OCI-LY1 (cell line): Measurements from ENCODE around the gene ZHX3.

ENCODE experiments used
- H2AFZ ChIP-seq: fragments of 200-600 bp; sonication (generic), shearing (Covaris generic); 2 replicates; pipeline ENCODE4 v1.6.0; 2014; ENCODE audit warnings: antibody characterized with exemption, mild to moderate bottlenecking, low read length
- H3F3A ChIP-seq: fragments of 200-600 bp; sonication (generic), shearing (Covaris generic); 2 replicates; pipeline ENCODE4 v1.6.0; 2014; ENCODE audit warnings: mild to moderate bottlenecking, antibody characterized with exemption, low read length, moderate library complexity; ENCODE audit not compliant: insufficient read depth
- H3K27ac ChIP-seq: fragments of 200-600 bp; sonication (generic); 2 replicates; pipeline ENCODE4 v1.5.1; 2014; ENCODE audit warnings: low read length, mixed run types, mild to moderate bottlenecking, low read depth; ENCODE audit not compliant: poor library complexity, severe bottlenecking
- H3K27me3 ChIP-seq: fragments of 200-600 bp; sonication (generic); 2 replicates; pipeline ENCODE4 v1.6.0; 2014; ENCODE audit warnings: antibody characterized with exemption, mild to moderate bottlenecking, low read length, moderate library complexity; ENCODE audit not compliant: insufficient read depth
- H3K36me3 ChIP-seq: fragments of 200-600 bp; sonication (generic); 2 replicates; pipeline ENCODE4 v1.6.1; 2014; ENCODE audit warnings: mild to moderate bottlenecking, antibody characterized with exemption, low read length, moderate library complexity, mixed read lengths; ENCODE audit not compliant: insufficient read depth
- H3K4me1 ChIP-seq: fragments of 200-600 bp; sonication (generic); 2 replicates; pipeline ENCODE4 v1.5.1; 2014; ENCODE audit warnings: mild to moderate bottlenecking, low read length, moderate library complexity; ENCODE audit not compliant: insufficient read depth, severe bottlenecking
- H3K4me2 ChIP-seq: fragments of 200-600 bp; sonication (generic), shearing (Covaris generic); 2 replicates; pipeline ENCODE4 v1.6.1; 2014; ENCODE audit warnings: low read length
- H3K4me3 ChIP-seq: fragments of 200-600 bp; sonication (generic); 2 replicates; pipeline ENCODE4 v1.5.1; 2014; ENCODE audit warnings: low read length, low read depth, mild to moderate bottlenecking, mixed read lengths; ENCODE audit not compliant: poor library complexity, severe bottlenecking
- H3K79me2 ChIP-seq: fragments of 200-600 bp; shearing (Covaris generic); 2 replicates; pipeline ENCODE4 v1.6.1; 2016; ENCODE audit warnings: mixed run types, low read length, mixed read lengths; ENCODE audit not compliant: insufficient read depth
- H3K9ac ChIP-seq: fragments of 200-600 bp; sonication (generic), shearing (Covaris generic); 2 replicates; pipeline ENCODE4 v1.6.1; 2014; ENCODE audit warnings: mild to moderate bottlenecking, low read length, mixed read lengths
- H3K9me2 ChIP-seq: fragments of 200-600 bp; sonication (generic), shearing (Covaris generic); 2 replicates; pipeline ENCODE4 v1.6.1; 2014; ENCODE audit warnings: low read depth, mild to moderate bottlenecking, low read length, mixed read lengths
- H3K9me3 ChIP-seq: fragments of 200-600 bp; shearing (Covaris generic); 2 replicates; pipeline ENCODE4 v1.6.1; 2014; ENCODE audit warnings: low read length, mixed read lengths
- H4K20me1 ChIP-seq: fragments of 200-600 bp; sonication (generic), shearing (Covaris generic); 2 replicates; pipeline ENCODE4 v1.6.0; 2016; ENCODE audit warnings: mild to moderate bottlenecking, low read length; ENCODE audit not compliant: insufficient read depth
- EZH2 ChIP-seq: fragments of 200-600 bp; sonication (generic), shearing (Covaris generic); IDR thresholded peaks from 2 replicates; pipeline ENCODE4 v1.8.0; 2017; ENCODE audit warnings: borderline replicate concordance, mixed run types, mild to moderate bottlenecking, antibody characterized with exemption, low read length, moderate library complexity, mixed read lengths
- TF ChIP-seq, protein P1 (sequence below): fragments of 200-600 bp; sonication (generic), shearing (Covaris generic); IDR thresholded peaks from 2 replicates; pipeline ENCODE4 v1.5.1; 2017; ENCODE audit warnings: mild to moderate bottlenecking, antibody characterized with exemption, low read length, moderate library complexity, mixed read lengths

The ZHX3 gene

DNA sequence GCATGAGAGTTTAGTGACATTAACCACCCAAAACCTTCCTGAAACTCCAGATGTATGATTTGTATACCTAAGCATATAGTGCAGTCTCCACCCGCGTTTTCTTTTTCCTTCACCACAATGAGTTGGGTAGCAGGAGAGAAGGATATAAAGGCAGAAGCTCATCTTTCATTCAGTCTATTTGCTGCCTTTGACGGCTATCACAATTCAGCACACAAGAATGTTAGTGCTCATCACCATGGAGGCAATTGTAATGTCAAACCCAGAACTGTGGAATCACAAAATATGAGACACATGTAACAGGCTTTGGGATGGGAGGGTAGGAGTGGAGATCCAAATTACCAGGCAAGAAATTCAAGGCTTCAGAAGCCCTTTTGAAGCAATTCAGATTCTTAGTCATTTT lies 17.6 kb downstream of the ZHX3 start:
- Histone ChIP-seq H3K4me3 (no peak overlapping the region), H3K79me2 (no peaks in the 10 kb centered on the region)
- TF ChIP-seq, protein P1, sequence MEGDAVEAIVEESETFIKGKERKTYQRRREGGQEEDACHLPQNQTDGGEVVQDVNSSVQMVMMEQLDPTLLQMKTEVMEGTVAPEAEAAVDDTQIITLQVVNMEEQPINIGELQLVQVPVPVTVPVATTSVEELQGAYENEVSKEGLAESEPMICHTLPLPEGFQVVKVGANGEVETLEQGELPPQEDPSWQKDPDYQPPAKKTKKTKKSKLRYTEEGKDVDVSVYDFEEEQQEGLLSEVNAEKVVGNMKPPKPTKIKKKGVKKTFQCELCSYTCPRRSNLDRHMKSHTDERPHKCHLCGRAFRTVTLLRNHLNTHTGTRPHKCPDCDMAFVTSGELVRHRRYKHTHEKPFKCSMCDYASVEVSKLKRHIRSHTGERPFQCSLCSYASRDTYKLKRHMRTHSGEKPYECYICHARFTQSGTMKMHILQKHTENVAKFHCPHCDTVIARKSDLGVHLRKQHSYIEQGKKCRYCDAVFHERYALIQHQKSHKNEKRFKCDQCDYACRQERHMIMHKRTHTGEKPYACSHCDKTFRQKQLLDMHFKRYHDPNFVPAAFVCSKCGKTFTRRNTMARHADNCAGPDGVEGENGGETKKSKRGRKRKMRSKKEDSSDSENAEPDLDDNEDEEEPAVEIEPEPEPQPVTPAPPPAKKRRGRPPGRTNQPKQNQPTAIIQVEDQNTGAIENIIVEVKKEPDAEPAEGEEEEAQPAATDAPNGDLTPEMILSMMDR, result no peak
- TF ChIP-seq EZH2, result no peak

DNA sequence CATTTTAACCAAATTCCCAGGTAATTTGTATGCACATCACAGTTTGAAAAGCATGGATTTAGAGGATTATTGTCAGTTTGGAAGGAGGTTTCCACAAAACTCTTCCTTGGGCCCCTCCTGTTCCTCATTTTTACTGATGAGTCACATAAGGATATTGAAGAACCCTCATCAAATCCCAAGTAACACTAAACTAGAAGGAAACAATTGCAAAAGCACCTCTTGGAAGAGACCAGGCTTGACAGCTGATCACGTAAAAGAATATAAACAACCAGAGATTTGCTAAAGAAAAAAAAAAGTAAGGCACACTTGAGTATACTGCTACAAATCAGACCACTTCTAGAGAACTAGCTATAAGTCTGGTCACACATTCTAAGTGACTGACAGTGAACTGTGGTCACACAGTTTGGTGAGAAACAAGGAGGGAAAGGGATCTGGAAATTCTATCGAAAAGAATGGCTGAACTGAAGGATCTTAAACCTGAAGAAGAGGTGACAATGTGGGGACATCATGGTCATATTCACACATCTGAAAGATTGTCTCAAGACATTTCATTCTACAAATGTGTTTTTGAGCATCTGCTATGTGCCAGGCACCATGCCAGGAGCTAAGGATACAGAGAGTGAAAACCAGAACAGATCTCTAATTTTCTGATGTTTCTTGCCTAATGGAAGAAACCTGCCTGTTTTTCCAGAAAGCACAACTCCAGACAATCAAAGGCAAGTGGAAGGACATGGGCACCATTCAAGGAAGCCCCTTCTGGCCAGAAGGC lies 24.1 kb downstream of the ZHX3 start:
- H3F3A ChIP-seq, result no peaks in the 10 kb centered on the region
- no peaks in the 10 kb centered on the region for H3K9me3 ChIP-seq
- no peak overlapping the region for H3K4me2 ChIP-seq
- H3K27ac ChIP-seq, result no peak overlapping the region
- H3K4me3 ChIP-seq, result no peak overlapping the region
- no peaks in the 10 kb centered on the region for H3K27me3 ChIP-seq
- H3K9ac ChIP-seq, result no peak overlapping the region
- TF ChIP-seq, protein P1, result no peak
- TF ChIP-seq EZH2, result no peak
- no peaks in the 10 kb centered on the region for H3K36me3 ChIP-seq
- no peaks in the 10 kb centered on the region for H4K20me1 ChIP-seq
- no peaks in the 10 kb centered on the region for H3K9me2 ChIP-seq
- H3K4me1 ChIP-seq, result no peaks in the 10 kb centered on the region
- no peak overlapping the region for H2AFZ ChIP-seq
- H3K79me2 ChIP-seq, result no peaks in the 10 kb centered on the region

More for the DNA sequence above, 17.6 kb downstream of the ZHX3 start:
- Histone ChIP-seq H2AFZ (no peak overlapping the region), H3K4me2 (no peak overlapping the region), H3K27me3 (no peaks in the 10 kb centered on the region), H3K4me1 (peaks cover 6% of the 10 kb centered on the region), H3F3A (no peaks in the 10 kb centered on the region), H3K9me2 (no peaks in the 10 kb centered on the region), H3K36me3 (no peaks in the 10 kb centered on the region), H3K27ac (no peak overlapping the region), H3K9me3 (no peaks in the 10 kb centered on the region), H3K9ac (no peak overlapping the region), H4K20me1 (no peaks in the 10 kb centered on the region)

- Histone ChIP-seq H3K4me2 (no peak overlapping the region), H3K36me3 (no peaks in the 10 kb centered on the region; the same call in 1 of the 2 replicates), H3K27me3 (no peaks in the 10 kb centered on the region), H2AFZ (no peak overlapping the region), H3K9me2 (no peaks in the 10 kb centered on the region), H3K9ac (no peak overlapping the region), H3K27ac (no peak overlapping the region), H3K4me1 (no peaks in the 10 kb centered on the region), H4K20me1 (no peaks in the 10 kb centered on the region), H3F3A (no peaks in the 10 kb centered on the region), H3K9me3 (peaks cover 6% of the 10 kb centered on the region), H3K4me3 (no peak overlapping the region), H3K79me2 (no peaks in the 10 kb centered on the region)
- TF ChIP-seq, protein P1, result no peak
- no peak for TF ChIP-seq EZH2
Measured at GRCh38 chr20:41290804-41291389, 26.6 kb downstream of the ZHX3 start.
